Vagina (tissue), 2 donors: ENCODE data around the gene CNTNAP1. TPM values are rescaled to one million over a fixed set of nuclear protein-coding genes. Genes with fewer than 3 reads are reported as not detected.

Experiments used
- DNase-seq, 2 donors: peaks; one replicate each; pipeline ENCODE4 v3.0.0-alpha.2; 2017; ENCODE audit errors: extremely low spot score in 2 of 2
- H3K27ac ChIP-seq: fragments of 200-600 bp; sonication (generic); one replicate; pipeline ENCODE4 v1.5.1; 2019
- H3K27me3 ChIP-seq: fragments of 200-600 bp; sonication (generic); one replicate; pipeline ENCODE4 v1.5.1; 2019
- H3K36me3 ChIP-seq, 2 donors: fragments of 200-600 bp; sonication (generic); one replicate each; pipeline ENCODE4 v1.5.1; 2017 to 2019
- H3K4me1 ChIP-seq: fragments of 200-600 bp; sonication (generic); one replicate; pipeline ENCODE4 v1.5.1; 2019
- H3K4me3 ChIP-seq, 2 donors: fragments of 200-600 bp; sonication (generic); 1 replicate in 1 of 2; 2 replicates in 1 of 2; pipeline ENCODE4 v1.5.1; 2016 to 2019
- H3K9me3 ChIP-seq: fragments of 200-600 bp; sonication (generic); one replicate; pipeline ENCODE4 v1.5.1; 2019
- CTCF ChIP-seq, 3 experiments: fragments of 450-650 bp in 2 of 3; fragments of 200-600 bp in 1 of 3; sonication (generic) in 1 of 3; IDR thresholded peaks; one replicate each; pipeline ENCODE4 v1.5.1; 2017 to 2019; ENCODE audit warnings: antibody characterized with exemption in 3 of 3, mild to moderate bottlenecking in 2 of 3, moderate library complexity in 2 of 3
- POLR2A ChIP-seq, 2 donors: fragments of 450-650 bp; IDR thresholded peaks; one replicate each; pipeline ENCODE4 v1.6.1; 2017; ENCODE audit warnings: antibody characterized with exemption in 2 of 2, mild to moderate bottlenecking in 2 of 2, moderate library complexity in 2 of 2
- POLR2AphosphoS5 ChIP-seq, 2 donors: sonication (generic); formaldehyde crosslinking; IDR thresholded peaks; one replicate each; pipeline ENCODE4 v1.9.0; 2017; ENCODE audit warnings: antibody characterized with exemption in 2 of 2, mild to moderate bottlenecking in 2 of 2, low read depth in 1 of 2; ENCODE audit not compliant: insufficient read depth in 1 of 2
- intact Hi-C: fragments of 100-400 bp; cut with DNase I; formaldehyde crosslinking; loops from one replicate; pipeline ENCODE4 v1.15.1; 2023
- total RNA-seq: library from RNA; depleted of rRNA; stranded (reverse); fragments of >200 nt; gene quantifications from one replicate; pipeline ENCODE4 v1.2.3, GENCODE V29; 2016

CNTNAP1 gene
- total RNA-seq, 1 donor from 2014 or later = 5.9 TPM

- intact Hi-C loops = no loop called here
- Histone ChIP-seq H3K4me1 (no peaks in the 10 kb centered on the region), H3K36me3 (no peaks in the 10 kb centered on the region), H3K27ac (no peak overlapping the region), H3K9me3 (no peaks in the 10 kb centered on the region), H3K27me3 (no peaks in the 10 kb centered on the region), H3K4me3 (no peak overlapping the region)
- DNase-seq = no peak
- TF ChIP-seq POLR2AphosphoS5 (IDR thresholded peaks at IDR 0.05; ENCODE audit: insufficient read depth in 1 of 2, low read depth in 1 of 2) (no peak), CTCF (IDR thresholded peaks at IDR 0.05) (no peak), POLR2A (IDR thresholded peaks at IDR 0.05) (no peak)
Observed at GRCh38 chr17:42647778-42648177, 34.6 kb upstream of the CNTNAP1 start.

- no peak overlapping the region for H3K27ac ChIP-seq
- H3K36me3 ChIP-seq = no peaks in the 10 kb centered on the region
- no peaks in the 10 kb centered on the region for H3K9me3 ChIP-seq
- intact Hi-C loops = no loop called here
- TF ChIP-seq POLR2A (IDR thresholded peaks at IDR 0.05) (no peak), POLR2AphosphoS5 (IDR thresholded peaks at IDR 0.05; ENCODE audit: insufficient read depth in 1 of 2, low read depth in 1 of 2) (no peak), CTCF (IDR thresholded peaks at IDR 0.05) (no peak)
- H3K4me3 ChIP-seq = no peak overlapping the region
- peaks cover 15% of the 10 kb centered on the region for H3K4me1 ChIP-seq
- DNase-seq = no peak
- H3K27me3 ChIP-seq = no peaks in the 10 kb centered on the region
Observed at GRCh38 chr17:42651392-42651791, 30.9 kb upstream of the CNTNAP1 start.

- Histone ChIP-seq H3K4me3 (peak overlapping the region; percentile 32 to 39), H3K4me1 (peaks cover 15% of the 10 kb centered on the region), H3K9me3 (no peaks in the 10 kb centered on the region), H3K27me3 (no peaks in the 10 kb centered on the region), H3K36me3 (no peaks in the 10 kb centered on the region), H3K27ac (peak overlapping the region; percentile 96)
- intact Hi-C loops = no loop called here
- TF ChIP-seq POLR2AphosphoS5 (IDR thresholded peaks at IDR 0.05; ENCODE audit: insufficient read depth in 1 of 2, low read depth in 1 of 2) (peak; percentile 74 to 81), CTCF (IDR thresholded peaks at IDR 0.05) (no peak)
- peak in 1 of 2 donors; percentile 85 for DNase-seq
Observed at GRCh38 chr17:42653179-42654124, 28.9 kb upstream of the CNTNAP1 start.

GRCh38 chr17:42655528-42655927 is 26.8 kb upstream of the CNTNAP1 start:
- Histone ChIP-seq H3K36me3 (no peaks in the 10 kb centered on the region), H3K4me1 (peaks cover 28% of the 10 kb centered on the region), H3K9me3 (no peaks in the 10 kb centered on the region), H3K27ac (peak overlapping the region; percentile 96), H3K27me3 (no peaks in the 10 kb centered on the region), H3K4me3 (no peak overlapping the region)
- TF ChIP-seq CTCF (IDR thresholded peaks at IDR 0.05) = no peak
- TF ChIP-seq POLR2AphosphoS5 (IDR thresholded peaks at IDR 0.05; ENCODE audit: insufficient read depth in 1 of 2, low read depth in 1 of 2) = no peak
- no peak for TF ChIP-seq POLR2A (IDR thresholded peaks at IDR 0.05)
- intact Hi-C loops = no loop called here
- DNase-seq = no peak
